Gastrocnemius medialis (tissue), 4 donors: ENCODE results near the gene DOCK4.

Source experiments
- POLR2A ChIP-seq, 2 donors: fragments of 450-650 bp; IDR thresholded peaks; one replicate each; pipeline ENCODE4 v1.6.1; 2017; ENCODE audit warnings: antibody characterized with exemption in 2 of 2, mild to moderate bottlenecking in 2 of 2, moderate library complexity in 2 of 2
- TF ChIP-seq, protein P1 (sequence below), 5 experiments: fragments of 450-650 bp in 3 of 5; fragments of 200-600 bp in 2 of 5; sonication (generic) in 2 of 5; IDR thresholded peaks in 4 of 5; conservative IDR thresholded peaks in 1 of 5; 1 replicate in 4 of 5; 2 replicates in 1 of 5; pipeline ENCODE4 v1.5.1; 2016 to 2019; ENCODE audit warnings: antibody characterized with exemption in 5 of 5, mild to moderate bottlenecking in 3 of 5, moderate library complexity in 3 of 5

DNA sequence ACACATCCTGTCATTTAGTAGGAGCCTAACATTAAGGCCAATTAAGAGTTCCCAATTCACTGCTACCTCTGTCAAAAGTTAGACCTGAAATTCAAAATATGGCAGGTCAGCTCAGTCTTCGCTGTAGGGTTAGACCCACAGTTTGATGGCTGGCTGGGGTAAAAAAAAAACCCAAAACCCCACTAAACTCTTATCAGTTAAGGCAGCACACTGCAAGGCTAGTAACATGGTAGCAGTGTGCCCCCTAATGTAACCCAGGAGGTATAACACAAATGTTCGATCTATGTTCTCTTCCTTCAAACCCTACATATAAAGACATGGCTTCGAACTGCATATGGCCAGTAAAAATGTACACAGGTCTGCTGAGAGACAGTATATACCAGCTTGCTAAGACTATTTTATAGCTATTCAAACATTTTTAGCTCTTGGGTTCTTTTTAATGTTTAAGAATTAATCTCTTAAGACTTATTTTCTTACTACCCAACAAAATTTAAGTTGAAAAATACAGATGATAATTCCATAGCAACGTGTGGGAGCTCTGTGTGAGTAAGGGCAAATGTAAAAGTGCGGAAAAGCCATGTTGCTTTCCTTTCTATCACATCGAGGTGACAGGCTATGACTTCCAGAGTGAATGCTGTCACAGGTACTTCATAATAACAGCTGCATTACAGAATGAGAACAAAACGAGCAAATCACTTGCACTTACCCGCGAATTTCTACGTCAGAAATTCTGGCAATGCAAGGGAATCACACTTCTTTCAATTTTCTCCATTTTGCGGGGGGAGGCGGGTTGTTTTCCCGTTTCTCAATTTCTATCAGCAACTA, 475.5 kb downstream of the DOCK4 start:
- TF ChIP-seq, protein P1, sequence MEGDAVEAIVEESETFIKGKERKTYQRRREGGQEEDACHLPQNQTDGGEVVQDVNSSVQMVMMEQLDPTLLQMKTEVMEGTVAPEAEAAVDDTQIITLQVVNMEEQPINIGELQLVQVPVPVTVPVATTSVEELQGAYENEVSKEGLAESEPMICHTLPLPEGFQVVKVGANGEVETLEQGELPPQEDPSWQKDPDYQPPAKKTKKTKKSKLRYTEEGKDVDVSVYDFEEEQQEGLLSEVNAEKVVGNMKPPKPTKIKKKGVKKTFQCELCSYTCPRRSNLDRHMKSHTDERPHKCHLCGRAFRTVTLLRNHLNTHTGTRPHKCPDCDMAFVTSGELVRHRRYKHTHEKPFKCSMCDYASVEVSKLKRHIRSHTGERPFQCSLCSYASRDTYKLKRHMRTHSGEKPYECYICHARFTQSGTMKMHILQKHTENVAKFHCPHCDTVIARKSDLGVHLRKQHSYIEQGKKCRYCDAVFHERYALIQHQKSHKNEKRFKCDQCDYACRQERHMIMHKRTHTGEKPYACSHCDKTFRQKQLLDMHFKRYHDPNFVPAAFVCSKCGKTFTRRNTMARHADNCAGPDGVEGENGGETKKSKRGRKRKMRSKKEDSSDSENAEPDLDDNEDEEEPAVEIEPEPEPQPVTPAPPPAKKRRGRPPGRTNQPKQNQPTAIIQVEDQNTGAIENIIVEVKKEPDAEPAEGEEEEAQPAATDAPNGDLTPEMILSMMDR (IDR thresholded peaks at IDR 0.05 in 4 of 5, conservative IDR thresholded peaks at IDR 0.05 in 1 of 5) = peak in 1 of 5 experiments; percentile 10
- no peak for TF ChIP-seq POLR2A (IDR thresholded peaks at IDR 0.05)
